Glomerular endothelial cell (primary cell): ENCODE data around the gene RPS6KL1. TPM values are rescaled to one million over a fixed set of nuclear protein-coding genes. Genes with fewer than 3 reads are reported as not detected.

Experiments used
- DNase-seq: peaks from one replicate; pipeline ENCODE4 v3.0.0-alpha.2; 2011; ENCODE audit warnings: low read depth, low spot score; ENCODE audit errors: extremely low read depth
- total RNA-seq: library from RNA; depleted of rRNA; stranded (reverse); fragments of >200 nt; gene quantifications from 2 replicates; pipeline ENCODE4 v1.2.3, GENCODE V29; 2015

RPS6KL1 gene
- total RNA-seq, 1 donor from 2014 or later, result 18.6 TPM

- peak; percentile 23 for DNase-seq
Observed at GRCh38 chr14:74913986-74914573, 9.0 kb downstream of the RPS6KL1 start.

- no peak for DNase-seq
Observed at GRCh38 chr14:74913393-74913910, 9.6 kb downstream of the RPS6KL1 start.

DNA sequence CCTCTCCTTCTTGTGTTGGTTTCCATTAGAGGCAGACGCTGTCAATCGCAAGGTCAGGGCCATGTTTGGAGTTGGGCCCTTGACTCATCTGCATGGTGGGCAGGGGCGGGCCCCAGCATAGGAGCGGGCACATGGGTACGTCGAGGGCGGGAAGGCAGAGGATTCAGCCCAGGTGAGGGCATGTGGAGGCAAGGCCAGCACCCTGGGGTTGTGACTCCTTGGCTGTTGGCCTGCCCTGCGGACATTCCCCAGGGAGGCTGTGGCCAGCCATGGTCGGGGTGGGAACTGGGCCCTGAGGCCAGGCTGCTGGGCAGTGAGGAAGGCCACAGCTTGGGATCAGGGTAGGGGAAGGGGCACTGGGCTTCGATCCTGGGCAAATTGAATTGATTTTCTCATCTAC is 10.3 kb downstream of the RPS6KL1 start:
- DNase-seq, result no peak

DNA sequence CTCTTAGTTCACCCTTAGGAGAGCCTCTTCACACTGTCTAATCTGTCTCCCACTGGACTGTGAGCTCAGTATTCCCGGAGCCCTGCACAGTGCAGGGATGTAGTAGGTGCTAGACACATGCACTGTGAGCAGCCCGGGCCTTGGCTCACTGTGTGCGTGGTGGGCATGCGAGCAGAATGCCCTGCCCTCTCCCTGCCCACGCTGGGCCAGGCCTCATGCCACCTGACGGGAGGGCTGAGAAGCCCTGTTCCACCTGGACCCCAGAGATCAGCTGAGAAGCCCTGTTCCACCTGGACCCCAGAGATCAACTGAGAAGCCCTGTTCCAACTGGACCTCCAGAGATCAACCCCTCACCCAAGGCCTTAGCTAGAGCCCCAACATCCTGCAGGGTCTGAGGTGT is 10.9 kb downstream of the RPS6KL1 start:
- DNase-seq, result no peak

DNA sequence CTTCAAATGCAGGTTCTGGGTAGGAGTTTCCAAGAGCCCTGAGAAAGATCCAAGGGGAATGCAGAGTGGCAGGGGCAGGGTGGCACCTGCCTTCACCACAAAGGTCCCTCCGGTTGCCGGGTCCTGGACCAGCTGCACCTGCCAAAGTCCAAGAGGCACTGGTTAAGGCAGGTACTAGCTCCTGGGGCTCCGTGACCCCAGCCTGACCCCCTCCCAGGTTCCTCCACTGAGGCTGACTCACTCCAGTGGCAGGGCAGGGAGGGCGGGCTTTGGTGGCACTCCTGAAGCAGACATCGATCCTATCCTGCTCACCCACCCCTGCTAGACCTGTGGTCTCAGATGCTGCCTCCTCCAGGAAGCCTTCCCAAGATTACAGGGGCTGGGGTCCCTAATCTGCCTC is 11.4 kb downstream of the RPS6KL1 start:
- DNase-seq, result no peak

DNA sequence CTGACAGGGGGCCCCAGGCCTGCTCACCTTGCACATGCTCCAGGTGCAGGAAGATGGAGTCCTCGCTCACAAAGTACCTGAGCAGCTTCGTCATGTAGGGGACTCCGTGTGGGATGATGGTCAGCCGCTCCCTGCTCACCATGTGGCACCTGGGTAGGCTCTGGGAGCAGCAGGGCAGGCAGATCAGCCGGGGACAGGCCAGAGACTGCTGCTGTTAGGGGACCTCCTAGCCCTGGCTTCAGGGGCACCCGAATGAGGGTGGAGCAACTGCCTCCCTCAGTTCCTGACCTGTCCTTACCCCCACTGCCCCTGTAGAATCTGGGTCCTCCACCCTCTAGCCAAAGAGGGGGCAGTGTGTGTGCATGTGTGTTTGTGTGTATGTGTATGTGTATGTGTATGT is 11.8 kb downstream of the RPS6KL1 start:
- DNase-seq, result no peak

DNA sequence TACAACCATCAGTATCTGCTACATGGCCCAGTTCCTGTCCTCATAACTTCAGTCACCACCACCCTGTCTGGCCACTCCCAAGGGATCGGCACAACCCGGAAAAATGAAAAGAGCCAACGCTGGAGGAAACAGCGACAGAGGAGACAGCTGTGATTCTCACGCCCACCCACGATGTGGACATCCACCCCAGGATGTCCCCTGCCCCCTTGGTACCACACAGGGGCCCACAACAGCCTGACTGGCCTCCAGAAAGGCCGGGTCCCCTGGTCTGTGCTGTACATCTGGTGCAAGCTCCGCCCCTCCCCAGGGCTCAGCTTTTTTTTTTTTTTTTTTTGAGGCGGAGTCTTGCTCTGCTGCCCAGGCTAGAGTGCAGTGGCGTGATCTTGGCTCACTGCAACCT is 12.5 kb downstream of the RPS6KL1 start:
- no peak for DNase-seq

GRCh38 chr14:74909911-74910310 is 13.1 kb downstream of the RPS6KL1 start:
- no peak for DNase-seq

- DNase-seq, result no peak
Observed at GRCh38 chr14:74909501-74909900, 13.6 kb downstream of the RPS6KL1 start.

DNA sequence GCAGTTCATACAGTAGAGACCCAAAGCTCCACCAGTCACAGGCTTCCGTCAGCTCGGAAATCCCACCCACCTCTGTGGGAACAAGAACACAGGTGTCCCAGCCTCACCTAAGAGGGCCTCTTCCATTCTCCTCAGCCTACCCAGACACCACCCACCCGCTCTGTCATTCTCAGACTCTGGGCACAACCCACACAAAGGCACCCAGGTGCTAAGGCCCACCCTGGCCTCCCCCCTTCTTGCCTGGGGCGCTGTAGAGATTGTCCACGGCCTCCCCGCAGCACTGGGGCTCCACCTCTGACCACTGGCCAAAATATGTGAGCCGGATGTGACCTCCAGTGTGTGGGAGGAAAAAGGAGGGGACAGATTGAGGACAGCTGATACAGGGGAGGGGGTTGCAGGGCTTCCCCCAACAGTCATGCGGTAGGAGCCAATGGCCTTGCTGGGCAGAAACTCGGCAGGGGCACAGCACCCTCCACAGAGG is 14.2 kb downstream of the RPS6KL1 start:
- no peak for DNase-seq

GRCh38 chr14:74907744-74908143 is 15.3 kb downstream of the RPS6KL1 start:
- DNase-seq, result no peak

GRCh38 chr14:74906925-74907521 is 16.0 kb downstream of the RPS6KL1 start:
- DNase-seq, result no peak

DNA sequence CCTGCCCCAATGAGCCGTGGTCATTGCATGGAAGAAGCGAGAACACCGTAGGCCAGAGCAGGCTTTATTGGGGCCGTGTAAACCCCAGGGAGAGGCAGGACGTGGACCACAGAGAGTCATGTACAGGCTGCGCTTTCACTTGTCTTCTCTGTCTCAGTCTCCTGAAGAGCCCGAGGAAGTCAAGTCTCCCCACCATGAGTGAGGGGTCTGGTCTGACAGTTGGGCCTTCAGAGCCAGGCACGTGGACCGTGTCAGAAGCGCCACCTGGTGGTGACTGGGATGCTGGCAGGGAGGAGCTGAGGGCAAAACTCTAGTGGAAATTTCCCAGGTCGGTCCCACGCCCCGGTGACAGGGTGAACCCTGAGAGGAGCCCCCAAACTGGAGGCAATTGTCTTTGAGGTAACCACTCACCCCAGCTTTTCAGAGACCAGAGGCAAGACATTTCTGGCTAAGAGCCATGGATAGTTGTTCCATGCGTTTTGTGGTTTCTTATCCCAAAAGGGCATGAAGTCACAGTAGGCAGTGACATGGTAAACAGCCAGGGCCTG is 17.4 kb downstream of the RPS6KL1 start:
- no peak for DNase-seq

DNA sequence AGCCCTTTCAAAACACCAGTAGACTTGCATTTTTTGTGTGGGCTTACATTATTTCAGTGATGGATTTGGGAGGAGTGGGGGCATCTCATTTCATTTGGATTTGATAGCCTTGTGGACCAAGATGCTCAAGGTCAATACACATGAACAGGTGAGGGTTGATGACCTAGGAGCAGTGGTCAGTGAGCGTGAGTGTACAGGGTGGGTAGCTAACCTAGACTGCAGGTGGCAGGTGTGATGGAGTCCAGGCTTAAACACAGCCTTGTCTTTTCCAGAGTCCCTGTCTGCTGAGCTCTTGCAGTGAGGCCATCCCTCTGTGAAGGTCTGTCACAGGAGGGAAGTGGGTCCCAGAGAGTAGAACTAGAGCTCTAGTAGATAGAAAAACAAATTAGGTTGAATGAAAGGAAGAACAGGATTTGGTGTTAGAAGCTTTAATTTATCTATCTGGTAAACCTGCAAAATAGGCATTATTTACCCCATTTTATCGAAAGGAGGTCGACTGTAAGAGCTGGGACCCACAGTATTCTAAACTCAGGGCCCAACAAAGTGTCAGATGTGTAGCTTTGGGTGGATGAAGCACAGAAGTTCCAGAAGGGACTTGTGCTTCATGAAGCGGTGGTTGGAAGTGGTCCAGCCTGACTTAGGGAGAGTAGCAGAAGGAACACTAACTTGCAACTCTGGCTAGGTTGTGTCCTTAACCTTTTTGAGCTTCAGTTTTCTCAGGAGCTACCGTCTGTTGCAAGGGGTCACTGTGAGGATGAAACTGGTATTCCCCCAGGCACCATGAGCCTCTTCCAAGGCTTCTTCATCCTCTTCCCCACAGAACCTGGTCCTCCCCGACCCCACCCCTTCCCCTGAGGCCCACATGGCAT is 18.2 kb downstream of the RPS6KL1 start:
- no peak for DNase-seq

DNA sequence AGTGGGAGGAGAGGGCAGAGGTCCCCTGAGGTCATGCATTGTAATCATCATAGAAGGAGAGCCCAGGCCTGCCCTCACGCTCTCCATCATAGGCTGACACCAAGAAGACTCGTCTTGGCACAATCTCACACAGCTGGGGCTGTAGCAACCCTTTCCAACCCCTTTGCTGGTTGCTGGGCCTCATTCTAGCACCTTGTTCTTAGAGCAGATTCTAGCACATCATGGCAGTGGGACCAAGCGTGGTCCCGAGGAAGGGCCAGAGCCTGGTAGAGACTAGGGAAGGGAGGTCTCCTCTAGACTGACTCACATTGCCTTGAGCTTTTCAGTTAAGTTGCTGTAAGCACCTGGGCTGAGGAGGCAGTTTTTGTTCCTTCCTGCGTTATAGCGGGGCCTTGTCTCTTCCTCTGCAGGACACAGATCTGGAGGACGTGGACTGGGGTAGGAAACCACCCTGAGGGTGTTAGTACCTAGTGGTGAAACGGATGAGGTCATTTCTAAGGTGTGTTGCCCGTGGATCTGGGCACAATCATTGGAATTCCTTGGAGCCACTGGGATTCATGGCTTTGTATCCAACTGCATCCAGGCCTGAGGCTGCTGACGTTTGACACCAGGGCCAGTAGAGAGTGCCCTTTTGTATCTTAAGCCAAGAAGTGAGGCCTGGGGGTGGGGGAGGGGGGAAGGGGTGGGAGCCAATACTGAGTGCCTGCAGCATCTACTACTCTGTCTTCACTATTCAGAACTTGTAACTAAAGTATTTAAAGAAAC is 19.9 kb downstream of the RPS6KL1 start:
- no peak for DNase-seq

DNA sequence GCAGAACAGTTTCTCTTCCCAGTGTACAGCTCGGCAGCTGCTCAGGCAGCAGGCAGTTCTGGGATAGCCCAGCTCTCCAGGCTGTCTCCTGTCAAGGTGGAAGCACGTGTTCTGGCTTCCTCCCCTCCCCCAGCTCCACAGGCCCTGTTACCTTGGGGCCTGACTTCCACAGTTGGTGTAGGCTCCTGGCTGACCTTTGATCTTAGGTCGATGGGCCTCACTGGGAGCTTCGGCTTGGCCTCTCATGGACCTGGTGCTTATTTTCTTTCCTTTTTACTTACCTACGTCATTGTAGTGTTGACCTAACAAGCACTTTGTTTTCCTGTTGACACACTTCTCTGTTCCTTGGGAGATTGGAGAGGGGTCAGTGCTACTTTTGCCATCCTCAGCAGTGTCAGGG is 24.4 kb downstream of the RPS6KL1 start:
- no peak for DNase-seq

DNA sequence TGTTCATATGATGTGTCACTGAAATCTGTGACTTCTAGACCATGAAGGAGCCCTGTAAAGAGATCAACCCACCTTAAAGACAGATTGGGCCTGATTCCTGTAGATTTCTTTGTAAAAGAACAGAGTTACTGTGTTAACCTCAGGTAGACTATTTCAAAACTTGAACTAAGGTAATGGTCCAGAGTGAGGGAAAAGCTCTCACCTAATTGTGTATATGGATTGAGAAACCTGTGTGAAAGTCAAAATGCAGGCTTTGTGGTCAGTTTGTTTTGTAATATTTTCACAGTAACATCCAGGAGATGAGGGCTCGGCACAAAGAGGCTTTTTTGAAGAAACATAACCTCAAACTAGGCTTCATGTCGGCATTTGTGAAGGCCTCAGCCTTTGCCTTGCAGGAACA is 25.0 kb downstream of the RPS6KL1 start:
- DNase-seq, result no peak

DNA sequence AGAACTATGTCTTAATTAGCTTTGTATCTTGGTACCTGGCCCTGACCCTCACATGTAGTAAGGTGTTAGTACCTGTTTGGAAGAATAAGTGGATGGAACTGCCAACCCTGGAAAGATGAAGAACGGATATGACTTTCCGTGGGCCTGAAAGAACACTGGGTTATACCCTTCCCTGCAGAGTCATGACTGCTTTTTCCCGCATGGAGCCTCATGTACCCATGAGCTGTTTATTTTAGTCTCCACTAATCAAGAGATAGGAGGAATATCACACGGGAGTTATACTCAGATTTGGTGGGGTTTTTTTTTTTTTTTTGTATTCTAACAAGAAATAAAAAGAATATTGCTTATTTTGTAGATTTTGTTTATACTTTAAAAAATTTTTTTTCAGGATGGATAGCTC is 25.4 kb downstream of the RPS6KL1 start:
- DNase-seq, result no peak

- DNase-seq, result no peak
Observed at GRCh38 chr14:74896400-74896799, 26.7 kb downstream of the RPS6KL1 start.

GRCh38 chr14:74893614-74894091 is 29.4 kb downstream of the RPS6KL1 start:
- DNase-seq, result no peak
